Measurements from ENCODE around the gene PRDM16.

GRCh38 chr1:3061566-3061965, 7.4 kb upstream of the PRDM16 start:
- TF ChIP-seq CTCF (IDR thresholded peaks at IDR 0.05): no peak
- no peak for TF ChIP-seq POLR2A (IDR thresholded peaks at IDR 0.05)

Measured in uterus (tissue), 2 donors.